PFSK-1 (cell line): ENCODE data around the gene PYGL.

Source experiments
- FOXP2 ChIP-seq: optimal IDR thresholded peaks from 2 replicates; pipeline ENCODE3; 2011; ENCODE audit warnings: borderline replicate concordance, control low read depth, inconsistent platforms; ENCODE audit not compliant: insufficient read depth; ENCODE audit errors: extremely low read length, extremely low read depth
- POLR2AphosphoS5 ChIP-seq: IDR thresholded peaks from 2 replicates; pipeline ENCODE4 v1.6.1; 2012; ENCODE audit warnings: low read depth, mild to moderate bottlenecking, control low read depth, low read length, moderate library complexity
- REST ChIP-seq, 2 experiments: IDR thresholded peaks; 2 replicates each; pipeline versions ENCODE4 v1.6.1 to v1.8.0; 2011 to 2012; ENCODE audit warnings: low read depth in 2 of 2, low read length in 2 of 2, control low read depth in 1 of 2, inconsistent platforms in 1 of 2, mild to moderate bottlenecking in 1 of 2, moderate library complexity in 1 of 2; ENCODE audit not compliant: insufficient read depth in 1 of 2
- SIN3A ChIP-seq: IDR thresholded peaks from 2 replicates; pipeline ENCODE4 v1.6.1; 2012; ENCODE audit warnings: mild to moderate bottlenecking, low read length, moderate library complexity, borderline replicate concordance; ENCODE audit not compliant: insufficient read depth
- TAF1 ChIP-seq: IDR thresholded peaks from 2 replicates; pipeline ENCODE4 v1.6.1; 2012; ENCODE audit warnings: low read length, control low read depth, borderline replicate concordance; ENCODE audit not compliant: insufficient read depth

The PYGL gene

GRCh38 chr14:50864946-50865345 lies 79.3 kb downstream of the PYGL start:
- TF ChIP-seq SIN3A (no peak), REST (IDR thresholded peaks at IDR 0.05; ENCODE audit: insufficient read depth in 1 of 2, low read depth in 2 of 2, low read length in 2 of 2) (no peak)

GRCh38 chr14:50864237-50864636 lies 80.0 kb downstream of the PYGL start:
- no peak for TF ChIP-seq REST (IDR thresholded peaks at IDR 0.05; ENCODE audit: insufficient read depth in 1 of 2, low read depth in 2 of 2, low read length in 2 of 2)
- TF ChIP-seq TAF1 = no peak
- TF ChIP-seq POLR2AphosphoS5 = no peak
- TF ChIP-seq SIN3A = no peak
- no peak for TF ChIP-seq FOXP2

GRCh38 chr14:50862036-50862570 lies 82.2 kb downstream of the PYGL start:
- no peak for TF ChIP-seq SIN3A
- no peak for TF ChIP-seq POLR2AphosphoS5
- no peak for TF ChIP-seq TAF1
- no peak for TF ChIP-seq FOXP2
- TF ChIP-seq REST (IDR thresholded peaks at IDR 0.05; ENCODE audit: insufficient read depth in 1 of 2, low read depth in 2 of 2, low read length in 2 of 2) = no peak

GRCh38 chr14:50860478-50861086 lies 83.7 kb downstream of the PYGL start:
- TF ChIP-seq TAF1 = no peak
- no peak for TF ChIP-seq SIN3A
- no peak for TF ChIP-seq POLR2AphosphoS5

- TF ChIP-seq SIN3A = no peak
- TF ChIP-seq FOXP2 = no peak
- TF ChIP-seq POLR2AphosphoS5 = no peak
- no peak for TF ChIP-seq REST (IDR thresholded peaks at IDR 0.05; ENCODE audit: insufficient read depth in 1 of 2, low read depth in 2 of 2, low read length in 2 of 2)
- TF ChIP-seq TAF1 = no peak
Observed at GRCh38 chr14:50859296-50859624, 85.0 kb downstream of the PYGL start.
